Measurements from ENCODE around the gene DMRTA2. TPM values are rescaled to one million over a fixed set of nuclear protein-coding genes. Genes with fewer than 3 reads are reported as not detected.

The DMRTA2 gene
- 0.32 and 1.3 TPM in 2 replicates for total RNA-seq

GRCh38 chr1:50422946-50423669 is at the start of gene DMRTA2:
Gene DMRTA2, minus strand, starts transcription at chr1:50423443. Its CDS starts 1,907 bp downstream, at chr1:50421536.
- no peak for DNase-seq (ENCODE audit: low read depth)
- no peak for TF ChIP-seq CTCF (IDR thresholded peaks at IDR 0.05; ENCODE audit: insufficient read depth, low read depth, low read length)
- peak within 1 kb of the TSS; percentile 41 for H3K4me3 ChIP-seq (ENCODE audit: low read depth, low read length)

GRCh38 chr1:50471967-50472366 is 48.7 kb upstream of the DMRTA2 start:
- no peak overlapping the region for H3K4me3 ChIP-seq (ENCODE audit: low read depth, low read length)
- TF ChIP-seq CTCF (IDR thresholded peaks at IDR 0.05; ENCODE audit: insufficient read depth, low read depth, low read length): no peak
- DNase-seq (ENCODE audit: low read depth): no peak

- TF ChIP-seq CTCF (IDR thresholded peaks at IDR 0.05; ENCODE audit: insufficient read depth, low read depth, low read length): no peak
- H3K4me3 ChIP-seq (ENCODE audit: low read depth, low read length): no peak overlapping the region
- DNase-seq (ENCODE audit: low read depth): no peak
These were observed 39.7 kb upstream of the DMRTA2 start for GRCh38 chr1:50462964-50463363.

- peak; percentile 14 for DNase-seq (ENCODE audit: low read depth)
- no peak for TF ChIP-seq CTCF (IDR thresholded peaks at IDR 0.05; ENCODE audit: insufficient read depth, low read depth, low read length)
- H3K4me3 ChIP-seq (ENCODE audit: low read depth, low read length): no peak overlapping the region
These were observed 35.3 kb upstream of the DMRTA2 start for GRCh38 chr1:50458507-50458906.

GRCh38 chr1:50454911-50455310 is 31.7 kb upstream of the DMRTA2 start:
- H3K4me3 ChIP-seq (ENCODE audit: low read depth, low read length): no peak overlapping the region
- DNase-seq (ENCODE audit: low read depth): no peak
- no peak for TF ChIP-seq CTCF (IDR thresholded peaks at IDR 0.05; ENCODE audit: insufficient read depth, low read depth, low read length)

- no peak for DNase-seq (ENCODE audit: low read depth)
- no peak for TF ChIP-seq CTCF (IDR thresholded peaks at IDR 0.05; ENCODE audit: insufficient read depth, low read depth, low read length)
- H3K4me3 ChIP-seq (ENCODE audit: low read depth, low read length): no peak overlapping the region
These were observed 30.0 kb upstream of the DMRTA2 start for GRCh38 chr1:50453266-50453665.

GRCh38 chr1:50452700-50453099 is 29.5 kb upstream of the DMRTA2 start:
- no peak overlapping the region for H3K4me3 ChIP-seq (ENCODE audit: low read depth, low read length)
- TF ChIP-seq CTCF (IDR thresholded peaks at IDR 0.05; ENCODE audit: insufficient read depth, low read depth, low read length): no peak
- DNase-seq (ENCODE audit: low read depth): no peak

Data from fibroblast of villous mesenchyme (primary cell).